IMR-90 (cell line): ENCODE results near the gene C21orf91. TPM values are rescaled to one million over a fixed set of nuclear protein-coding genes. Genes with fewer than 3 reads are reported as not detected.

Source experiments
- ATAC-seq: fragments of 200-7000 bp; cut with Tn5 transposase; 2 replicates; pipeline ENCODE4 v1.9.1; 2020; ENCODE audit warnings: low read depth, mild to moderate bottlenecking, moderate library complexity
- BruUV-seq: library from RNA; stranded (reverse); fragments of 400-500 nt; replicated peaks from 2 replicates; lab custom pipeline; 2021; lab: Mats Ljungman, UMichigan
- CTCF ChIA-PET: fragments of 300-600 bp; formaldehyde crosslinking; extraction: SDS; loops from one replicate; lab custom pipeline; 2021; ENCODE audit warnings: antibody characterized with exemption; lab: Yijun Ruan, JAX
- POLR2A ChIA-PET: fragments of 300-600 bp; sonication (Branson Sonifier 250); formaldehyde crosslinking; loops from one replicate; lab custom pipeline; 2022; ENCODE audit warnings: antibody characterized with exemption; ENCODE audit not compliant: unreplicated experiment; lab: Charles Lee
- DNase-seq: peaks from one replicate; pipeline ENCODE4 v3.0.0; 2013
- H2AFZ ChIP-seq: replicated peaks from 2 replicates; pipeline ENCODE3; 2013; ENCODE audit warnings: low read length, mild to moderate bottlenecking; ENCODE audit not compliant: poor library complexity
- H2AK5ac ChIP-seq: 2 replicates; pipeline ENCODE4 v1.6.1; 2013; ENCODE audit warnings: low read depth, low read length, inconsistent platforms
- H2AK9ac ChIP-seq: replicated peaks from 2 replicates; pipeline ENCODE3; 2013; ENCODE audit warnings: mild to moderate bottlenecking, low read depth, low read length, moderate library complexity; ENCODE audit not compliant: poor library complexity
- H2BK120ac ChIP-seq: 2 replicates; pipeline ENCODE4 v1.6.1; 2013; ENCODE audit warnings: low read depth, low read length, inconsistent platforms
- H2BK15ac ChIP-seq: 3 replicates; pipeline ENCODE4 v1.6.1; 2013; ENCODE audit warnings: low read depth, low read length, inconsistent platforms
- H2BK20ac ChIP-seq: 2 replicates; pipeline ENCODE4 v1.6.1; 2013; ENCODE audit warnings: low read depth, mild to moderate bottlenecking, inconsistent platforms, low read length, moderate library complexity
- H2BK5ac ChIP-seq: 2 replicates; pipeline ENCODE4 v1.6.1; 2013; ENCODE audit warnings: mild to moderate bottlenecking, low read depth, low read length, inconsistent platforms; ENCODE audit not compliant: poor library complexity, severe bottlenecking
- H3K14ac ChIP-seq: replicated peaks from 2 replicates; pipeline ENCODE4 v1.6.1; 2013; ENCODE audit warnings: low read depth, low read length, inconsistent platforms
- H3K18ac ChIP-seq: 2 replicates; pipeline ENCODE4 v1.6.1; 2013; ENCODE audit warnings: low read depth, low read length, control low read depth
- H3K23ac ChIP-seq: 2 replicates; pipeline ENCODE4 v1.6.1; 2013; ENCODE audit warnings: low read depth, low read length, inconsistent platforms
- H3K27ac ChIP-seq: 2 replicates; pipeline ENCODE4 v1.5.1; 2013; ENCODE audit warnings: mild to moderate bottlenecking, control low read depth, low read length; ENCODE audit not compliant: insufficient read depth
- H3K27me3 ChIP-seq: 2 replicates; pipeline ENCODE4 v1.6.1; 2013; ENCODE audit warnings: low read length; ENCODE audit not compliant: control insufficient read depth, insufficient read depth
- H3K36me3 ChIP-seq: 2 replicates; pipeline ENCODE4 v1.6.1; 2013; ENCODE audit warnings: low read length, mixed read lengths; ENCODE audit not compliant: control insufficient read depth, insufficient read depth
- H3K4ac ChIP-seq: 2 replicates; pipeline ENCODE4 v1.6.1; 2013; ENCODE audit warnings: low read depth, low read length, inconsistent platforms
- H3K4me1 ChIP-seq: 2 replicates; pipeline ENCODE4 v1.6.1; 2013; ENCODE audit warnings: low read length, mixed read lengths; ENCODE audit not compliant: control insufficient read depth, insufficient read depth
- H3K4me2 ChIP-seq: 2 replicates; pipeline ENCODE4 v1.6.1; 2013; ENCODE audit warnings: low read depth, mild to moderate bottlenecking, control low read depth, low read length, moderate library complexity
- H3K4me3 ChIP-seq: 2 replicates; pipeline ENCODE4 v1.5.1; 2013; ENCODE audit warnings: low read depth, mild to moderate bottlenecking, control low read depth, low read length, moderate library complexity; ENCODE audit not compliant: insufficient read depth
- H3K56ac ChIP-seq: 2 replicates; pipeline ENCODE4 v1.6.1; 2013; ENCODE audit warnings: low read length, inconsistent platforms; ENCODE audit not compliant: insufficient read depth; ENCODE audit errors: extremely low read depth
- H3K79me1 ChIP-seq, 2 experiments: 2 replicates each; pipeline ENCODE4 v1.6.1; 2013; ENCODE audit warnings: low read length in 2 of 2, inconsistent platforms in 1 of 2, low read depth in 1 of 2
- H3K9ac ChIP-seq: 2 replicates; pipeline ENCODE4 v1.6.1; 2013; ENCODE audit warnings: low read depth, low read length, control low read depth
- H3K9me1 ChIP-seq: 2 replicates; pipeline ENCODE4 v1.6.1; 2013; ENCODE audit warnings: low read length, inconsistent platforms; ENCODE audit not compliant: insufficient read depth
- H3K9me3 ChIP-seq: 2 replicates; pipeline ENCODE4 v1.6.1; 2013; ENCODE audit warnings: low read length; ENCODE audit not compliant: control insufficient read depth, insufficient read depth
- H4K20me1 ChIP-seq: 2 replicates; pipeline ENCODE4 v1.6.1; 2013; ENCODE audit warnings: low read length, inconsistent platforms; ENCODE audit not compliant: insufficient read depth
- H4K5ac ChIP-seq: 2 replicates; pipeline ENCODE4 v1.6.1; 2013; ENCODE audit warnings: mild to moderate bottlenecking, low read depth, low read length, control low read depth
- H4K8ac ChIP-seq, 2 experiments: 2 replicates each; pipeline ENCODE4 v1.6.1; 2013; ENCODE audit warnings: low read depth in 2 of 2, low read length in 2 of 2, control low read depth in 1 of 2, inconsistent platforms in 1 of 2
- H4K91ac ChIP-seq: 2 replicates; pipeline ENCODE4 v1.6.1; 2013; ENCODE audit warnings: low read depth, low read length, inconsistent platforms; ENCODE audit not compliant: insufficient read depth
- BHLHE40 ChIP-seq: fragments of 150-350 bp; IDR thresholded peaks from 2 replicates; pipeline ENCODE4 v1.6.1; 2016; ENCODE audit warnings: mild to moderate bottlenecking, low read depth, low read length
- CEBPB ChIP-seq: IDR thresholded peaks from 2 replicates; pipeline ENCODE4 v1.6.1; 2012; ENCODE audit warnings: low read depth, low read length, improper control_type of control experiment
- ELK1 ChIP-seq: fragments of 150-350 bp; IDR thresholded peaks from 2 replicates; pipeline ENCODE4 v1.6.1; 2016; ENCODE audit warnings: low read depth, mild to moderate bottlenecking, low read length, moderate library complexity, borderline replicate concordance
- FOS ChIP-seq: fragments of 150-350 bp; IDR thresholded peaks from 2 replicates; pipeline ENCODE4 v1.6.1; 2016; ENCODE audit warnings: low read depth, low read length
- MAFK ChIP-seq: IDR thresholded peaks from 2 replicates; pipeline ENCODE4 v1.6.1; 2012; ENCODE audit warnings: low read depth, low read length, improper control_type of control experiment
- MXI1 ChIP-seq: IDR thresholded peaks from 2 replicates; pipeline ENCODE4 v1.6.1; 2012; ENCODE audit warnings: low read depth, mild to moderate bottlenecking, low read length, moderate library complexity, borderline replicate concordance
- POLR2A ChIP-seq: IDR thresholded peaks from 2 replicates; pipeline ENCODE4 v1.6.1; 2012; ENCODE audit warnings: mild to moderate bottlenecking, low read depth, low read length
- RFX5 ChIP-seq: IDR thresholded peaks from 2 replicates; pipeline ENCODE4 v1.8.0; 2012; ENCODE audit warnings: low read depth, mild to moderate bottlenecking, low read length, moderate library complexity
- WGBS, 2 experiments: methylation state at CpG; one replicate each; pipeline versions ENCODE4 v1.1.5 to v1.1.7; 2013; ENCODE audit warnings: missing lambda C conversion rate in 2 of 2; ENCODE audit not compliant: insufficient read length in 1 of 2; ENCODE audit errors: extremely low coverage in 2 of 2; 5-methylcytosine and 5-hydroxymethylcytosine counted together
- dilution Hi-C: fragments of 300-500 bp; cut with HindIII; formaldehyde crosslinking; loops from one replicate; pipeline ENCODE4 v1.14.3; 2018; ENCODE audit warnings: low sequenced_read_pairs; ENCODE audit not compliant: unreplicated experiment
- in situ Hi-C: fragments of 300-500 bp; cut with MboI; formaldehyde crosslinking; loops from 3 replicates; pipeline ENCODE4 v1.14.3; 2019; ENCODE audit warnings: low sequenced_read_pairs, inconsistent platforms, mixed read lengths
- intact Hi-C: fragments of 100-400 bp; cut with micrococcal nuclease; formaldehyde crosslinking; loops from 2 replicates; pipeline ENCODE4 v1.10.0; 2022
- polyA plus RNA-seq, 3 experiments: library from polyadenylated mRNA; depleted of rRNA; stranded (reverse); fragments of >200 nt; gene quantifications; 2 replicates each; pipeline ENCODE4 v1.2.3, GENCODE V29; 2012; ENCODE audit warnings: low replicate concordance in 1 of 3
- total RNA-seq: library from RNA; depleted of rRNA; stranded (reverse); fragments of >200 nt; gene quantifications from 2 replicates; pipeline ENCODE4 v1.2.3, GENCODE V29; 2012

C21orf91 gene
- total and polyA plus RNA-seq, 2 of the 4 experiments (the other 2 are of a cell fraction), result 3.7 to 9.3 TPM

DNA sequence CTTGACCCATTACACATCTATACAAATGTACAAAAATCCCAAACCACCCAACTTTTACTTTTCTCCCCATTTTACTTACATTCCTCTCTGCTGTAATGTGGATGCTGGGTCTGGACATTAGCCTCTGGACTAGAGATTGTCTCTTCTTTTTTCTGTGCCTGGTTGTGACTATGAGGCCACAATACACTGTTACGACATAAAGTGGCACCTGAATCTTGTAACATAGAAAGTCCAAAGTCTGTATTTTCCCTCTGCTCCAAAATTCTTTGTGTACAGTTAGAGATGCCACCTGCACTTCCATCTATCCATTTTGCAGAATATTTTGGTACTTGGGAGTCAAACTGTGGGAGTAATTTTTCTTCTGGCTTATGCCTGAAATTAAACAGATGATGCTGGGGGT, 22.7 kb downstream of the C21orf91 start:
- no peak overlapping the region for H2AK5ac ChIP-seq
- H3K14ac ChIP-seq, result no peak overlapping the region
- H3K27me3 ChIP-seq, result no peaks in the 10 kb centered on the region
- H4K8ac ChIP-seq, result no peak overlapping the region
- BruUV-seq, result no TSS peak
- H3K4me1 ChIP-seq, result peaks cover 5% of the 10 kb centered on the region
- in situ Hi-C loops, result no loop called here
- no peak overlapping the region for H3K18ac ChIP-seq
- ChIA-PET POLR2A (no interaction called here), CTCF (no interaction called here)
- H3K4ac ChIP-seq, result no peak overlapping the region
- WGBS, 2 experiments, result no CpG with 5 or more reads among the region's 1 CpG
- no peak overlapping the region for H3K23ac ChIP-seq
- H3K9me1 ChIP-seq, result peaks cover 3% of the 10 kb centered on the region; the same call in 1 of the 2 replicates
- no peak overlapping the region for H3K27ac ChIP-seq
- intact Hi-C loops, result no loop called here
- no peak for DNase-seq
- no peaks in the 10 kb centered on the region for H4K20me1 ChIP-seq
- no peak overlapping the region for H2BK15ac ChIP-seq
- no peak overlapping the region for H3K4me3 ChIP-seq
- H3K79me1 ChIP-seq, result peaks cover 4 to 7% of the 10 kb centered on the region in 2 experiments; a peak in 3 of 4 replicates
- dilution Hi-C loops, result no loop called here
- no peak overlapping the region for H3K9ac ChIP-seq
- no peak overlapping the region for H2BK5ac ChIP-seq
- H3K36me3 ChIP-seq, result peaks cover 2% of the 10 kb centered on the region
- H3K9me3 ChIP-seq, result no peaks in the 10 kb centered on the region
- TF ChIP-seq MXI1 (no peak), MAFK (no peak), FOS (no peak), RFX5 (no peak), CEBPB (0 out of 2 replicates have a peak, but pooled peaks have one; percentile 15), BHLHE40 (no peak), POLR2A (no peak), ELK1 (no peak)
- H3K56ac ChIP-seq, result no peak overlapping the region
- H2AFZ ChIP-seq, result no peak overlapping the region
- H2BK20ac ChIP-seq, result no peak overlapping the region
- no peak overlapping the region for H3K4me2 ChIP-seq
- H4K5ac ChIP-seq, result no peak overlapping the region
- H2BK120ac ChIP-seq, result no peak overlapping the region
- H4K91ac ChIP-seq, result no peak overlapping the region
- no peak for ATAC-seq
- no peak overlapping the region for H2AK9ac ChIP-seq
